ENCODE data around the gene ICAM1. TPM values are rescaled to one million over a fixed set of nuclear protein-coding genes. Genes with fewer than 3 reads are reported as not detected.

Gene ICAM1
- total and polyA plus RNA-seq, 2 of the 13 experiments (the other 11 are each of a cell fraction or from before 2014, with no cell fraction given) = 37.9 to 98.4 TPM

DNA sequence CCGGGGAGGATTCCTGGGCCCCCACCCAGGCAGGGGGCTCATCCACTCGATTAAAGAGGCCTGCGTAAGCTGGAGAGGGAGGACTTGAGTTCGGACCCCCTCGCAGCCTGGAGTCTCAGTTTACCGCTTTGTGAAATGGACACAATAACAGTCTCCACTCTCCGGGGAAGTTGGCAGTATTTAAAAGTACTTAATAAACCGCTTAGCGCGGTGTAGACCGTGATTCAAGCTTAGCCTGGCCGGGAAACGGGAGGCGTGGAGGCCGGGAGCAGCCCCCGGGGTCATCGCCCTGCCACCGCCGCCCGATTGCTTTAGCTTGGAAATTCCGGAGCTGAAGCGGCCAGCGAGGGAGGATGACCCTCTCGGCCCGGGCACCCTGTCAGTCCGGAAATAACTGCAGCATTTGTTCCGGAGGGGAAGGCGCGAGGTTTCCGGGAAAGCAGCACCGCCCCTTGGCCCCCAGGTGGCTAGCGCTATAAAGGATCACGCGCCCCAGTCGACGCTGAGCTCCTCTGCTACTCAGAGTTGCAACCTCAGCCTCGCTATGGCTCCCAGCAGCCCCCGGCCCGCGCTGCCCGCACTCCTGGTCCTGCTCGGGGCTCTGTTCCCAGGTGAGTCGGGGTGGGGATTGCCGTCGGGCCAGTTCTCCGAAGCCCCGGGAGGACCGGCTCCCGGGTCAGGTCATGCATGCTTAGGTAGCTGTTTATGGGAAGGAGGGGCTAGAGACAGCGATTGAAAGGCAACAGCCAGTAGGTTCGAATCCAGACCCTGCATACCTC, at the start of gene ICAM1 (continued):
- no peak for TF ChIP-seq ATM (IDR thresholded peaks at IDR 0.05; ENCODE audit: borderline replicate concordance)
- TF ChIP-seq DMAP1 (CRISPR knock-in tag; IDR thresholded peaks at IDR 0.05) = peak; percentile 89
- peak; percentile 83 for TF ChIP-seq ZFP37 (CRISPR knock-in tag; IDR thresholded peaks at IDR 0.05; ENCODE audit: borderline replicate concordance)
- peak; percentile 46; the same call in 1 of the 2 replicates for TF ChIP-seq CBX5 (CRISPR knock-in tag; IDR thresholded peaks at IDR 0.05; ENCODE audit: borderline replicate concordance)
- no peak for TF ChIP-seq ZZZ3 (CRISPR knock-in tag; IDR thresholded peaks at IDR 0.05; ENCODE audit: borderline replicate concordance)
- TF ChIP-seq SOX6 (IDR thresholded peaks at IDR 0.05) = no peak
- TF ChIP-seq SOX6 (CRISPR knock-in tag; IDR thresholded peaks at IDR 0.05) = peak; percentile 82
- TF ChIP-seq, protein P1, sequence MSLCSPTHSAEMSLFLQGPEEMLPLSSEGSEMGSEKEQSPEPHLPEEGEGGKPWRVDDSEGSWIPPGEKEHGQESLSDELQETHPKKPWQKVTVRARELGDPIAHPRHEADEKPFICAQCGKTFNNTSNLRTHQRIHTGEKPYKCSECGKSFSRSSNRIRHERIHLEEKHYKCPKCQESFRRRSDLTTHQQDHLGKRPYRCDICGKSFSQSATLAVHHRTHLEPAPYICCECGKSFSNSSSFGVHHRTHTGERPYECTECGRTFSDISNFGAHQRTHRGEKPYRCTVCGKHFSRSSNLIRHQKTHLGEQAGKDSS (CRISPR knock-in tag; IDR thresholded peaks at IDR 0.05; ENCODE audit: borderline replicate concordance, low read depth) = no peak
- 0 out of 2 replicates have a peak, but pooled peaks have one; percentile 49 for TF ChIP-seq ZNF317 (CRISPR knock-in tag; IDR thresholded peaks at IDR 0.05)
- peak; percentile 94 for TF ChIP-seq ZMYM2 (CRISPR knock-in tag; IDR thresholded peaks at IDR 0.05)
- no peak for TF ChIP-seq MAFK (conservative IDR thresholded peaks at IDR 0.05 in 1 of 2, IDR thresholded peaks at IDR 0.05 in 1 of 2; ENCODE audit: low read length in 2 of 2)
- peak; percentile 91 for TF ChIP-seq SIN3A (IDR thresholded peaks at IDR 0.05; ENCODE audit: borderline replicate concordance, low read depth, low read length)
- TF ChIP-seq ADNP (CRISPR knock-in tag; IDR thresholded peaks at IDR 0.05) = peak; percentile 80; the same call in 1 of the 2 replicates
- 0 out of 2 replicates have a peak, but pooled peaks have one; percentile 43 for TF ChIP-seq FOXJ3 (CRISPR knock-in tag; IDR thresholded peaks at IDR 0.05; ENCODE audit: borderline replicate concordance)
- TF ChIP-seq, protein P2, sequence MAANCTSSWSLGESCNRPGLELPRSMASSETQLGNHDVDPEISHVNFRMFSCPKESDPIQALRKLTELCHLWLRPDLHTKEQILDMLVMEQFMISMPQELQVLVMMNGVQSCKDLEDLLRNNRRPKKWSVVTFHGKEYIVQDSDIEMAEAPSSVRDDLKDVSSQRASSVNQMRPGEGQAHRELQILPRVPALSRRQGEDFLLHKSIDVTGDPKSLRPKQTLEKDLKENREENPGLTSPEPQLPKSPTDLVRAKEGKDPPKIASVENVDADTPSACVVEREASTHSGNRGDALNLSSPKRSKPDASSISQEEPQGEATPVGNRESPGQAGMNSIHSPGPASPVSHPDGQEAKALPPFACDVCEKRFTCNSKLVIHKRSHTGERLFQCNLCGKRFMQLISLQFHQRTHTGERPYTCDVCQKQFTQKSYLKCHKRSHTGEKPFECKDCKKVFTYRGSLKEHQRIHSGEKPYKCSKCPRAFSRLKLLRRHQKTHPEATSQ (CRISPR knock-in tag; IDR thresholded peaks at IDR 0.05; ENCODE audit: borderline replicate concordance) = peak; percentile 77; the same call in 1 of the 2 replicates
- peak; percentile 90 for TF ChIP-seq ZSCAN30 (CRISPR knock-in tag; IDR thresholded peaks at IDR 0.05)
- no peak for TF ChIP-seq BHLHE40 (IDR thresholded peaks at IDR 0.05; ENCODE audit: low read length)
- TF ChIP-seq, protein P3, sequence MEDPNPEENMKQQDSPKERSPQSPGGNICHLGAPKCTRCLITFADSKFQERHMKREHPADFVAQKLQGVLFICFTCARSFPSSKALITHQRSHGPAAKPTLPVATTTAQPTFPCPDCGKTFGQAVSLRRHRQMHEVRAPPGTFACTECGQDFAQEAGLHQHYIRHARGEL (CRISPR knock-in tag; IDR thresholded peaks at IDR 0.05) = no peak
- TF ChIP-seq MIXL1 (CRISPR knock-in tag; IDR thresholded peaks at IDR 0.05) = peak; percentile 73
- TF ChIP-seq, protein P4, sequence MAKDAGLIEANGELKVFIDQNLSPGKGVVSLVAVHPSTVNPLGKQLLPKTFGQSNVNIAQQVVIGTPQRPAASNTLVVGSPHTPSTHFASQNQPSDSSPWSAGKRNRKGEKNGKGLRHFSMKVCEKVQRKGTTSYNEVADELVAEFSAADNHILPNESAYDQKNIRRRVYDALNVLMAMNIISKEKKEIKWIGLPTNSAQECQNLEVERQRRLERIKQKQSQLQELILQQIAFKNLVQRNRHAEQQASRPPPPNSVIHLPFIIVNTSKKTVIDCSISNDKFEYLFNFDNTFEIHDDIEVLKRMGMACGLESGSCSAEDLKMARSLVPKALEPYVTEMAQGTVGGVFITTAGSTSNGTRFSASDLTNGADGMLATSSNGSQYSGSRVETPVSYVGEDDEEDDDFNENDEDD (CRISPR knock-in tag; IDR thresholded peaks at IDR 0.05; ENCODE audit: borderline replicate concordance) = peak; percentile 93; the same call in 1 of the 2 replicates
- peak; percentile 85 for TF ChIP-seq SNAI1 (CRISPR knock-in tag; IDR thresholded peaks at IDR 0.05; ENCODE audit: borderline replicate concordance)
- TF ChIP-seq, protein P5, sequence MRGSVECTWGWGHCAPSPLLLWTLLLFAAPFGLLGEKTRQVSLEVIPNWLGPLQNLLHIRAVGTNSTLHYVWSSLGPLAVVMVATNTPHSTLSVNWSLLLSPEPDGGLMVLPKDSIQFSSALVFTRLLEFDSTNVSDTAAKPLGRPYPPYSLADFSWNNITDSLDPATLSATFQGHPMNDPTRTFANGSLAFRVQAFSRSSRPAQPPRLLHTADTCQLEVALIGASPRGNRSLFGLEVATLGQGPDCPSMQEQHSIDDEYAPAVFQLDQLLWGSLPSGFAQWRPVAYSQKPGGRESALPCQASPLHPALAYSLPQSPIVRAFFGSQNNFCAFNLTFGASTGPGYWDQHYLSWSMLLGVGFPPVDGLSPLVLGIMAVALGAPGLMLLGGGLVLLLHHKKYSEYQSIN (CRISPR knock-in tag; IDR thresholded peaks at IDR 0.05; ENCODE audit: borderline replicate concordance) = no peak
- TF ChIP-seq HNRNPUL1 (IDR thresholded peaks at IDR 0.05; ENCODE audit: low read depth, low read length) = no peak
- no peak; the same call in 1 of the 2 replicates for TF ChIP-seq FOXO1 (CRISPR knock-in tag; IDR thresholded peaks at IDR 0.05)
- TF ChIP-seq ZNF17 (CRISPR knock-in tag; IDR thresholded peaks at IDR 0.05) = peak; percentile 80; the same call in 1 of the 2 replicates

Measured in HepG2 (cell line).